ENCODE measurements around the gene LPAR1. TPM values are rescaled to one million over a fixed set of nuclear protein-coding genes. Genes with fewer than 3 reads are reported as not detected.
A peak's percentile ranks its signal among the peaks of the same experiment; 100 is the strongest.

Gene LPAR1
- polyA plus RNA-seq, 2 donors = 5.0 to 5.2 TPM

- WGBS, 2 donors = 79 to 88% methylated on average over 7 of the region's 7 CpGs
- Histone ChIP-seq H3K4me3 (ENCODE audit: low read depth in 1 of 2, low read length in 2 of 2) (no peak overlapping the region), H3K4me1 (ENCODE audit: control insufficient read depth in 2 of 2, insufficient read depth in 2 of 2, low read length in 1 of 2) (no peaks in the 10 kb centered on the region), H3K27me3 (ENCODE audit: control insufficient read depth in 1 of 2, insufficient read depth in 2 of 2, low read length in 2 of 2) (no peaks in the 10 kb centered on the region), H3K27ac (ENCODE audit: low read depth in 2 of 2, low read length in 1 of 2) (no peak overlapping the region), H3K36me3 (ENCODE audit: control insufficient read depth in 2 of 2, insufficient read depth in 2 of 2, low read length in 1 of 2) (no peaks in the 10 kb centered on the region), H3K9me3 (ENCODE audit: control insufficient read depth in 2 of 2, insufficient read depth in 1 of 2, low read depth in 1 of 2, low read length in 1 of 2) (no peaks in the 10 kb centered on the region)
These were observed 29.9 kb downstream of the LPAR1 start for GRCh38 chr9:111008158-111009075.

DNA sequence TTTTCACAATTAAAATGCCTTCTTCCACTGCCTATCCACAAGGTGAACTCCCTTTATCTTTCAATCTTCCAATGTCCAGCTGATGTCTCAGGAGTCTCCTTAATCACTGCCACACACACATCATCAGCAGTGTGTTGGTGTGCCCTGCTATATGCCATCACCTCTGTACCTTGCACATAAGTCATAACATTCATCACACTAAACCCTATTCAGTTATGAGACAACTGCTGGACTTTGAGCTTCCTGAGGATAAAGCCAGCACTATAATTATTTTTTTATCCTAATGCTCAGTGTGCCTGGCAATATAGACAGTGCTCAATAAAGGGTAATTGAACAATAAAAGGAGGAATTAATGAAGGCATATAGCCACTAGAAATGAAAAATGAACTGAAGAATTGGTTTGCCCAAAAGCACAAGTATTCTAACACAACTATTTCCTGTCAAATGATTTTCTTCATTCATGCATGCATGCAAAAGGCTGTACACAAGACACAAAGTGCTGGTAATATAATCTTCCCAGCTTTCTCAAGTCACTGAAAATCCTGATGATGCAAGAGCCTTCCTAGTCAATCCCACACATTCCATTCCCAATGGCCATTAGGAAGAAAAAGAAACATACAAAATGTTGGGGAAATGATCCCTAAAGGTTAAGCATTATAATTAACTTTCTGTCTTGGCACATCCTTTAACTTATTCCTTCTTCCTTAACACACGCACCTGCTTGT is 32.4 kb downstream of the LPAR1 start:
- H3K27me3 ChIP-seq (ENCODE audit: control insufficient read depth in 1 of 2, insufficient read depth in 2 of 2, low read length in 2 of 2) = no peaks in the 10 kb centered on the region
- H3K4me1 ChIP-seq (ENCODE audit: control insufficient read depth in 2 of 2, insufficient read depth in 2 of 2, low read length in 1 of 2) = no peaks in the 10 kb centered on the region
- no peak overlapping the region for H3K4me3 ChIP-seq (ENCODE audit: low read depth in 1 of 2, low read length in 2 of 2)
- H3K36me3 ChIP-seq (ENCODE audit: control insufficient read depth in 2 of 2, insufficient read depth in 2 of 2, low read length in 1 of 2) = no peaks in the 10 kb centered on the region
- H3K27ac ChIP-seq (ENCODE audit: low read depth in 2 of 2, low read length in 1 of 2) = no peak overlapping the region
- 48 to 73% methylated on average over 1 of the region's 1 CpG for WGBS, 2 donors
- no peaks in the 10 kb centered on the region for H3K9me3 ChIP-seq (ENCODE audit: control insufficient read depth in 2 of 2, insufficient read depth in 1 of 2, low read depth in 1 of 2, low read length in 1 of 2)

GRCh38 chr9:111004936-111005335 is 33.3 kb downstream of the LPAR1 start:
- Histone ChIP-seq H3K27me3 (ENCODE audit: control insufficient read depth in 1 of 2, insufficient read depth in 2 of 2, low read length in 2 of 2) (no peaks in the 10 kb centered on the region), H3K9me3 (ENCODE audit: control insufficient read depth in 2 of 2, insufficient read depth in 1 of 2, low read depth in 1 of 2, low read length in 1 of 2) (no peaks in the 10 kb centered on the region), H3K27ac (ENCODE audit: low read depth in 2 of 2, low read length in 1 of 2) (no peak overlapping the region), H3K4me1 (ENCODE audit: control insufficient read depth in 2 of 2, insufficient read depth in 2 of 2, low read length in 1 of 2) (peaks cover 0 to 3% of the 10 kb centered on the region in 2 donors), H3K36me3 (ENCODE audit: control insufficient read depth in 2 of 2, insufficient read depth in 2 of 2, low read length in 1 of 2) (no peaks in the 10 kb centered on the region), H3K4me3 (ENCODE audit: low read depth in 1 of 2, low read length in 2 of 2) (no peak overlapping the region)
- WGBS, 2 donors = 87 to 92% methylated on average over 5 of the region's 5 CpGs

DNA sequence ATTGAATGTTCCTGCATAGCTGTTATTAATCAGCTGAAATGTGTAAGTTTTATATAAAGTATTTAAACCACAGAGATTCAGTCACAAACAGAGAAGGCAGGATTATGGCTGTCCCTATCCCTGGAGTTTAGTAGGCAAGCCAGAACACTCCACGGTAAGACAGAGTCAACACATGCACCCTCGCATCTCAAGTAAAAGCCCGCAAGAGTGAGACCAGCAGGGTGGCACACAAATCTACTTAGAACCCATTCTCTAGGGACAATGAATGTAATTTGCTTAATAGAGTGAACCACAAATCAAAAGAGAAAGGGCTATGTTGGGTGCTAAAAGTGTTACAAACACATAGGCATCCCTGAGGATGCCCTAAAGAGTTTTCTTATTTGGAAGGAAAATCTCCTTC is 35.1 kb downstream of the LPAR1 start:
- Histone ChIP-seq H3K9me3 (ENCODE audit: control insufficient read depth in 2 of 2, insufficient read depth in 1 of 2, low read depth in 1 of 2, low read length in 1 of 2) (no peaks in the 10 kb centered on the region), H3K4me3 (ENCODE audit: low read depth in 1 of 2, low read length in 2 of 2) (no peak overlapping the region), H3K36me3 (ENCODE audit: control insufficient read depth in 2 of 2, insufficient read depth in 2 of 2, low read length in 1 of 2) (no peaks in the 10 kb centered on the region), H3K27me3 (ENCODE audit: control insufficient read depth in 1 of 2, insufficient read depth in 2 of 2, low read length in 2 of 2) (no peaks in the 10 kb centered on the region), H3K4me1 (ENCODE audit: control insufficient read depth in 2 of 2, insufficient read depth in 2 of 2, low read length in 1 of 2) (peaks cover 0 to 3% of the 10 kb centered on the region in 2 donors), H3K27ac (ENCODE audit: low read depth in 2 of 2, low read length in 1 of 2) (no peak overlapping the region)
- WGBS, 2 donors = 92 to 93% methylated on average over 3 of the region's 3 CpGs

DNA sequence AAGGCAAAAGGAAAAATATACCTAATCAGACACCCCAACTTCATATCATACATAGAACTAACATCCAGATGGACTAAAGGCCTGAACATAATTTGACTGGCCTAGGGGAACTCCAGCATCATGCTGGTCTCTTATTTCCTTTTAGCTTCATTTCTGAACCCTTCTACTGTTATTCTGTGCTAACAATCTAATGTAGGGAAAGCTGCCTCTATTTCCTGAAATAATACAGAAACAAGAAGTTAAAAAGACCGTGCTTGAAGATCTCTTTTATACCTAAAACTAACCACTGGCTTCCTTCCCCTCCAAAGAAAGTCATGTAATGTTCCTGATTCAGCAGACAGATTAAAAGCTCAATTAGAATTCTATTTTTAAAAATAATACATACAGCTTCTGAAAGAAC is 36.7 kb downstream of the LPAR1 start:
- Histone ChIP-seq H3K4me3 (ENCODE audit: low read depth in 1 of 2, low read length in 2 of 2) (no peak overlapping the region), H3K27ac (ENCODE audit: low read depth in 2 of 2, low read length in 1 of 2) (no peak overlapping the region), H3K9me3 (ENCODE audit: control insufficient read depth in 2 of 2, insufficient read depth in 1 of 2, low read depth in 1 of 2, low read length in 1 of 2) (no peaks in the 10 kb centered on the region), H3K36me3 (ENCODE audit: control insufficient read depth in 2 of 2, insufficient read depth in 2 of 2, low read length in 1 of 2) (no peaks in the 10 kb centered on the region), H3K4me1 (ENCODE audit: control insufficient read depth in 2 of 2, insufficient read depth in 2 of 2, low read length in 1 of 2) (peaks cover 0 to 3% of the 10 kb centered on the region in 2 donors), H3K27me3 (ENCODE audit: control insufficient read depth in 1 of 2, insufficient read depth in 2 of 2, low read length in 2 of 2) (no peaks in the 10 kb centered on the region)
- WGBS, 2 donors = 54 to 60% methylated on average over 1 of the region's 1 CpG

- no peaks in the 10 kb centered on the region for H3K9me3 ChIP-seq (ENCODE audit: control insufficient read depth in 2 of 2, insufficient read depth in 1 of 2, low read depth in 1 of 2, low read length in 1 of 2)
- H3K36me3 ChIP-seq (ENCODE audit: control insufficient read depth in 2 of 2, insufficient read depth in 2 of 2, low read length in 1 of 2) = no peaks in the 10 kb centered on the region
- H3K27ac ChIP-seq (ENCODE audit: low read depth in 2 of 2, low read length in 1 of 2) = no peak overlapping the region
- no peak overlapping the region for H3K4me3 ChIP-seq (ENCODE audit: low read depth in 1 of 2, low read length in 2 of 2)
- H3K27me3 ChIP-seq (ENCODE audit: control insufficient read depth in 1 of 2, insufficient read depth in 2 of 2, low read length in 2 of 2) = no peaks in the 10 kb centered on the region
- WGBS, 2 donors = 83 to 84% methylated on average over 2 of the region's 2 CpGs
- H3K4me1 ChIP-seq (ENCODE audit: control insufficient read depth in 2 of 2, insufficient read depth in 2 of 2, low read length in 1 of 2) = peaks cover 0 to 3% of the 10 kb centered on the region in 2 donors
These were observed 38.1 kb downstream of the LPAR1 start for GRCh38 chr9:111000202-111000601.

DNA sequence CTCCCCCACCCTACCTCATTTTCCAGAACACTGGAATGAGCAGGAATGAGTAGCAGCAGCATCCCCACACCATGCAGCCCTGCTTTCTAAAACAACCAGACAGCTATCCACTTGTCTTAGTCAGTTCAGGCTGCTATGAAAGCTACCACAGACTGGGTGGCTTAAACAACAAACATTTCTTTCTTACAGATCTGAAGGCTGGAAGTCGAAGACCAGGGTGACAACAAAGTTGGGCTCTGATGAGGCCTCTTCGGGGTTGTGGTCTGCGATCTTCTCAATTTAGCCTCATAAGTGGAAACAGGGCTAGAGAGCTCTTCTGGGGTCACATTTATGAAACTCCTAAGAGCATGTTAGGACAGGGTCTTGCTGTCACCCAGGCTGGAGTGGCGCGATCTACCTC is 38.9 kb downstream of the LPAR1 start:
- Histone ChIP-seq H3K27me3 (ENCODE audit: control insufficient read depth in 1 of 2, insufficient read depth in 2 of 2, low read length in 2 of 2) (no peaks in the 10 kb centered on the region), H3K4me3 (ENCODE audit: low read depth in 1 of 2, low read length in 2 of 2) (no peak overlapping the region), H3K27ac (ENCODE audit: low read depth in 2 of 2, low read length in 1 of 2) (no peak overlapping the region), H3K36me3 (ENCODE audit: control insufficient read depth in 2 of 2, insufficient read depth in 2 of 2, low read length in 1 of 2) (no peaks in the 10 kb centered on the region), H3K4me1 (ENCODE audit: control insufficient read depth in 2 of 2, insufficient read depth in 2 of 2, low read length in 1 of 2) (peaks cover 0 to 3% of the 10 kb centered on the region in 2 donors), H3K9me3 (ENCODE audit: control insufficient read depth in 2 of 2, insufficient read depth in 1 of 2, low read depth in 1 of 2, low read length in 1 of 2) (no peaks in the 10 kb centered on the region)
- WGBS, 2 donors = 91 to 92% methylated on average over 5 of the region's 5 CpGs

DNA sequence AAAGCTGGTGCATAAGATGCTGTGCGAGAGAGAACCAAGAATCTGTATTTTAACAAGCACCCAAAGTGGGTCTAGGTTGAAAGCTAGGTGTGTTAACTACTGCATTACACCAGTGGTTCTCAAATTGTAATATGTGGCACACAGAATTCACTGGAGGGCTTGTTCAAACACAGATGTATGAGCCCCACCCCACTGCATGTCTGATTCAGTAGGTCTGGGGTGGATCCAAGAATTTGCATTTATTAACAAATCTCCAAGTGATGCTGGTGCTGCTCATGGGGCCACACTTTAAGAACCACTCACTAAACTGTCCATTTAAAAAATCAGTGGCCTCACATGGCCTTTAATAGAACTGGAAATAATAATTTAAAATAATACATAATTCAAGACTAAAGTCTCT is 40.4 kb downstream of the LPAR1 start:
- no peak overlapping the region for H3K4me3 ChIP-seq (ENCODE audit: low read depth in 1 of 2, low read length in 2 of 2)
- H3K9me3 ChIP-seq (ENCODE audit: control insufficient read depth in 2 of 2, insufficient read depth in 1 of 2, low read depth in 1 of 2, low read length in 1 of 2) = no peaks in the 10 kb centered on the region
- H3K27me3 ChIP-seq (ENCODE audit: control insufficient read depth in 1 of 2, insufficient read depth in 2 of 2, low read length in 2 of 2) = no peaks in the 10 kb centered on the region
- H3K4me1 ChIP-seq (ENCODE audit: control insufficient read depth in 2 of 2, insufficient read depth in 2 of 2, low read length in 1 of 2) = peaks cover 0 to 3% of the 10 kb centered on the region in 2 donors
- H3K36me3 ChIP-seq (ENCODE audit: control insufficient read depth in 2 of 2, insufficient read depth in 2 of 2, low read length in 1 of 2) = no peaks in the 10 kb centered on the region
- WGBS, 2 donors = 96 to 97% methylated on average over 1 of the region's 1 CpG
- H3K27ac ChIP-seq (ENCODE audit: low read depth in 2 of 2, low read length in 1 of 2) = no peak overlapping the region

- no peaks in the 10 kb centered on the region for H3K27me3 ChIP-seq (ENCODE audit: control insufficient read depth in 1 of 2, insufficient read depth in 2 of 2, low read length in 2 of 2)
- peak overlapping the region; percentile 10 to 11 for H3K27ac ChIP-seq (ENCODE audit: low read depth in 2 of 2, low read length in 1 of 2)
- H3K4me3 ChIP-seq (ENCODE audit: low read depth in 1 of 2, low read length in 2 of 2) = no peak overlapping the region
- no peaks in the 10 kb centered on the region for H3K36me3 ChIP-seq (ENCODE audit: control insufficient read depth in 2 of 2, insufficient read depth in 2 of 2, low read length in 1 of 2)
- WGBS, 2 donors = 70 to 76% methylated on average over 9 of the region's 9 CpGs
- peaks cover 0 to 3% of the 10 kb centered on the region in 2 donors for H3K4me1 ChIP-seq (ENCODE audit: control insufficient read depth in 2 of 2, insufficient read depth in 2 of 2, low read length in 1 of 2)
- no peaks in the 10 kb centered on the region for H3K9me3 ChIP-seq (ENCODE audit: control insufficient read depth in 2 of 2, insufficient read depth in 1 of 2, low read depth in 1 of 2, low read length in 1 of 2)
These were observed 41.6 kb downstream of the LPAR1 start for GRCh38 chr9:110996436-110997220.

Measured in esophagus (tissue), 2 donors.